HG02759 (cell line): Measurements from ENCODE around the gene DCBLD1.
"Not testable (repeated sequence)": the region's sequence is repeated elsewhere in the genome, so short reads cannot be mapped to it uniquely, and the experiment has no call there.

ENCODE experiments used
- ATAC-seq: cut with Tn5 transposase; IDR thresholded peaks from one replicate; pipeline ENCODE4 v1.9.1; 2021; ENCODE audit warnings: mild to moderate bottlenecking, moderate library complexity; ENCODE audit not compliant: unreplicated experiment

Gene DCBLD1

DNA sequence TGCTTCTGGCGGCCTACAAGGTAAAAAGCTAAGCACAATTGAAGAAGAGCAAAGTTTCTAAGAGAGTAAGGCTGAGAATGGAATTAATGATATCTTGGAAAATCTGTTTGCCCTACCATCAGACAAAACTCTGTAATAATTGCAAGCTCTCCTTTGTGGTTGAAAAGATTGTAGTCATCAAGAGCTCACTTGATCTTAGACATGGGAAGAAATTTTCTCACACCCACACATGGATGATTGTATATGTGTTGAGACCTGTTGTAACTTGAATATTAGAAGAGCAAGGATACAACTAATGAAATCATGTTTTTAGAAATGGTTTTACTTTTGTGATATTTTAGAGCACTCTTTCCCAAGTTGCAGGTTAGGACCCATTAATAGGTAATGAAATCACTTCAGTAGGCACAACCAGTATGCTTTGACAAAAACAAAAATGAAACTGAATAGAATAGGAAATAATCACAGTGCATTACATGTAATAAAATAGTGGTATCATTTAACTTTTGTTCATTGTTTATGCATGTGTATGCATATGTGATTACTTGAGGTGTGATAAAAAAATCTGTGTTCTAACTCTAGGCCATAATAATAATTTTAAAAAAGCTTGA lies 14.0 kb downstream of the DCBLD1 start:
- no peak for ATAC-seq

DNA sequence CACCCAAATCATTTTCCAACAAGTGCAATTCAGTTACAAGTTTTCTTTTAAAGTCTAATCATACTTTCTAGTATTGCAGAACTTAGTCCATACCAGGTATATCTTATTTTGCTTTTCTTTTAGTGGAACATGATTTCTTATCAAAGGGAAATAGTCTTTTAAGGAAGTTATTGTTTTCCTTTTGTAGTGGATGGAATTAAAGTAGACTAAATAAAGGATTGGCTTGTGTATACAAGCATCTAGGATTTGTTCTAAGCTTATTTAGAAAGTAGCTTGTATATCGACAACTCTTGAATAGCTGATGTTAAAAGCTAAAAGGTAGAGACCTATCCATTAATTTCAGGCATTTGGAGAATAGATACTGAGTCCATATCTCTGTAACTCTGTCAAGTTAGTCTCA lies 14.8 kb downstream of the DCBLD1 start:
- no peak for ATAC-seq

DNA sequence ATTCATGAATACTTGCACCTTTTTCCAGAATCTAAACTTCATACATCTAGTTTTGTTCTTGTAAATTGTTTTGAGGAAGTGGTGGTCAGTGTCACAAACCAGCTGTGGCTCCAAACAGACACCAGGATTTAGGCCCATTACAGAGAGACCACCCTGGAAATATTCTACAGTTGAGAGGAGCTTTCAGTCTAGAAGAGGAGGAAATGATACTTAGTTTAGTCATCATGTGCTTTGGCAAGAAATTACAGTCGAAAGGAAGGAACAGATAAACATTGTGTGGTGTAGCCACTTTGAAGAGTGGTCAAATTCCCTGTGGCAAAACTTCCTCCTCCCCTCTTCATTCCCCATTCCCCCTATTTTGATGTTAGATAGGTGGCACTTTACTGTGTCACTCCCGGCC lies 15.7 kb downstream of the DCBLD1 start:
- ATAC-seq, result peak; percentile 45

DNA sequence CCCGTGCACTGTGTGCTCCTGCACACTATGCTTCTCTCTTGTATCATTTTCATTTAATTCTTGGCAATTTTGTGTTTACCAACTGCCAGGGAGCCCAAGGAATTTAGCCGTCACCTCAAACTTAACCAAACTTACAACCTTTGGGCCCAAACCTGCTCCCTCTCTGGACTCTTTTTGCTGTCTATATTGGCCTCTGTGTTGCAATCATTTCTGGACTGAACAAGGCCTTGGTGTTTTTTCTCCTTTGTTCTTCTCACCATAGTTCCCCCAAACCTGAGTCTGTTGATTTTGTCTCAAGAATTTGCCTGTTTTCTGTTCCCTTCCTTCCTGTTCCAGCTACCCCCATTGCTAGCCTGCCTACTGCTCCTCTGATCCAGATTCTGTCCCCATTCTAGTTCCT lies 19.2 kb downstream of the DCBLD1 start:
- no peak for ATAC-seq

DNA sequence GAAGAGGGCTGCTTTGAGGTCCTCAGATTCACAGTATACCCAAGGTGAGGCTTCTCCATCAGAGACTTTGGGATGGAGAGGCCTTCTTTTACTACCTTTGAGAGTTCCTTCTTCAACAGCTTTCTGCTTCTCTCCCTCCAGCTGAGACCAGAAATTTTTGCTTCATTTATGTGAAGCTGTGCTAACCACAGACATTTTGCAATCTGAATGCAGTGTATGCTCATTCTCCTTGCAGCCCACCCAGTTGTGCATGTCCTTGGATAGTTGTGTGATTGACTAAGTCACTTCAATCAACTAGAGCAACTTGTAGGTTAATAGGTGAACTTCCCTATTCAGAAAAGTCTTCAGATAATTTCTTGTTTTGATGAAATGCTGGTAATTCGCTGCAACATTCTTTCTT lies 20.1 kb downstream of the DCBLD1 start:
- ATAC-seq, result no peak

DNA sequence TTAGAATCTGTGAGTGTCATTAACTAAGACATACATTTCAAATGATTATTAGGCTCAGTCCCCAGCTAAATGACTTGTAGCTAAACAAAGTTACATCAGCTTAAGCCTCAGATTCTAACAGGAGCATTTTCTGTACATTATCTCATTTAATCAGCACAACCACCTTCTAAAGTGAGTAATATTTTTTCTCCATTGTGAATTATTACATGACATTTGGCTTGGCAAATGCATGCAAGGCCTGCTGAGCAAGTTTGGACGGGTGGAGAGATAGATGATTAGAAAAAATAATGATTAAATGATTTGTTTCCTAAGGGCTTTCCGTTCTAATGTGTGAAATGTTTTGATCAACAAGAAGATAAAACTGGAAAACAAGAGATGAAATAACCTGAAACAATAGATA lies 20.7 kb downstream of the DCBLD1 start:
- ATAC-seq, result no peak

DNA sequence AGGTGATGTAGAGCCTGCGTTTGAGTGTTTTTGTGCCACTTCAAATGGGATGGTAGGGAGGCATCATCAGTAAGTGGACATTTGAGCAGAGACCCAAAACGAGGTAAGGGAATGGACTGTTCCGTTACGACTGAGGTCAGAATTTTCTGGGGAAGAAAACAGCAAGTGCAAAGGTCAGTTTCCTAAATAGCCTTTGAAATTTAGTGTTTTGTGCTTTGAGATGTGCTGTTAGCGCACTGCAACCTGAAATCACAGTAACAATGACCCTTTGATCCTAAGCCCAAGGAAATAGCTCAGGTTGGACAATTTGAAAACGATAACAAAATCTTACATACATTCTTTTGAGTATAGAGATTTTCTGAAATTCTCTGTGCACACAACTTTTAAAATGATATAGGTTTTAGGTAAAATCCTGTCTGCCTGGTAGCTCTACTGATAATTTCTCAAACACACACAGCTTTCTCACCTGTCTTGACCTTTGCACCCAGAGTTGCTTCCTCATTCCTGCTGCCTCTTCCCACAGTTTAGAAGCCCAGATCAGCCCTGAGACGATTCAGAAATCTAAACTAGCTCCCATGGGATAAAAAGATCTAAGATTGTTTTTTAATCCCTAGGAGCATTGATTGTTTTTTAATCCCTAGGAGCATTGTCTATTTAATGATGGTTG lies 22.1 kb downstream of the DCBLD1 start:
- no peak for ATAC-seq

DNA sequence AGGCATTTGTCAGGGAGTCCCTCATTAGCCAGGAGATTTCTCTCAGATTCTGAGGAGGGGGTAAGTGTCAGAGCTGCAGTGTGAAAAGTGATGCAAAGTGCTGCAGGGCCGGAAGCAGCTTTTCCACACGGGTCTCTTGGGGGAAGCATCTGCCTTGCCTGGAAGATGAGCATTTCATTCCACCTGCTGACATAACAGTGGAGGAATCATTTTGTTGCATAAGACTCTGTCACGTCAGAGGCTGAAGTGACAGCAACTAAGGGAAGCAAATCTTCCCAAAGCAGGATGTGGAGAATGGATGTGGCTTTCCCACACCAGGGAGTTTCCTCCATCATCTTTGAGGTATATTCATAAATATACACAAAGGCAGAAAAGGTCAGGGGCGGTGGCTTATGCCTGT lies 22.8 kb downstream of the DCBLD1 start:
- no peak for ATAC-seq

DNA sequence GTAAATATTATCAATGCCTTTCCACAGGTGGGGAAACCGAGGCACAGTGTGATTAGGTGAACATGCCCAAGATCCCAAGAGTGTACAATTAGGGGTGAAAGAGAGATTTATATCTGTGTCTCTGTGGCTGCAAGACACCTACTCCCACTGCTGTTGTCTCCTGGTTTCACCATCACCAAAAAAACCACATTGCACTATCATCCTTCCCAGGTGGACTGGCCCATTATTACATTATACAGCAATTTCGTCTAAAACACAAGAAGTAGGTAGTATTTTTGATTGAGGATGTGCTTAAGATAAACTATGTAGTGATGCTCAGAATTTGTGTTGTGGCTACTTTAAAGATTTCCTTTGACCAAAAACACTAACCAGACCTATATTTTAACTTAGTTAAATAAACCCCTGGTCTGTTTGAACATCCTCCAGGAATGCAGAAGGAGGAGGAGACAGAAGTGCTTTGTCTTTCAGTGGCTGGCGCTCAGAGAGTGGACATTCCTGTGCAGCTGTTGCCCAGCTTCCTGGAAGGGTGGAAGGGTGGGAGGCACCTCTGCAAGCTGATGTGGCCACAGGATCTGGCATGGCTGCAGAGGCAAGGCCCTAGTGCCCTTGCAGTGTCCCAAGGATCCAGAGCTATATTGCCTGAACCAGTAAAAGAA lies 23.8 kb downstream of the DCBLD1 start:
- ATAC-seq, result no peak

DNA sequence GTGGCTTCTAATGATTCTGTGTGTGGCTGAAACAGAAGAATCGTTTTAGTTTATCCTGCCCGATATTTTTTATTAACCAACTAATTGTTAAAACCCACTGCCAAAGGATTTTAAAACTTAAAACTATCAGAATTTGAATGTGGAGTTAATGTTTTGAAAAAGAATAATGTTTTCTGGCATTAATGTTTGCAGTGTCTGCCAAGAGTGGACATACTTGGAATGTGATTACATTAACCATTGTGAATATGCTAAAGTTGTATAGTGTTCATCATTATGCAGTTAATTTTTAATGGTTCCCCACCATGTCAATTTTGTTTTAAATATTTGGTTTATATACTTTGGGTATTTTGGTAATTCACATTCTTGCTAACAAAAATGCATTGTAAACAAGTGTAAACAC lies 24.4 kb downstream of the DCBLD1 start:
- ATAC-seq, result no peak

DNA sequence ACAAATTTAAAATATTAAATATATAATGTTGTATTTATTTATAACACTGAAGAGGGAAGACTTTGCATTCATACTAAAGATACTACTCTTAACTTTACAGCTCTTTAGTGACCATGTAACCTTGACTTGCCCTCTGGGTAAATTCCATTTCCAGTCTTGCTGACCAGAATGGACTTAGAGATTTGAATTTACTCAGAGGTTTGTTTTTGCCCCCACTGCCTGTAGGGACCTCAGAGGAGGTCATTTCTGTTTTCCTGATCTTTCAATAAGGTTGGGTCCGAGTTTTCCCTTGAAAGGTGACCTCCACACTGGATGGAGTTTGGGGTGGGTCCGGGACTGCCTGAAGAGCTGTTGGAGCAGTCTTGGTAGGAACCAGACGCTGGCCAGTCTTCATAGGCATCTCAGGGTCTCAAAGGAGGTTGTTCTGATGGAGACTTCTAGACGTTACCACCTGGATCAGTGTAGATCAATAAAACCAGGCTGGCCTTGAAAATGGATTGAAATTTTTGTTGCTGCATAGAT lies 26.0 kb downstream of the DCBLD1 start:
- no peak for ATAC-seq

DNA sequence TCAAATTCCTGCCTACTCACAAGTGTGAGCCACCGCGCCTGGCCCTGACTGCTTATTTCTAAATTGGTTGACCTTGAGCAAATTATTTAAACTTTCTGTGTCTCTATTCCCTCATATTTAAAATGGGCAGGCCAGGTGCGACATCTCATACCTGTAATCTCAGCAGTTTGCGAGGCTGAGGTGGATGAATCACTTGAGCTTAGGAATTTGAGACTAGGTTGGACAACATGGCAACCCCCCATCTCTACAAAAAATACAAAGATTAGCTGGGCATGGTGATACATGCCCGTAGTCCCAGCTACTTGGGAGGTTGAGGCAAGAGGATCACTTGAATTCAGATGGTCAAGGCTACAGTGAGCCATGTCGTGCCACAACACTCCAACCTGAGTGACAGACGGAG lies 26.5 kb downstream of the DCBLD1 start:
- no peak for ATAC-seq

DNA sequence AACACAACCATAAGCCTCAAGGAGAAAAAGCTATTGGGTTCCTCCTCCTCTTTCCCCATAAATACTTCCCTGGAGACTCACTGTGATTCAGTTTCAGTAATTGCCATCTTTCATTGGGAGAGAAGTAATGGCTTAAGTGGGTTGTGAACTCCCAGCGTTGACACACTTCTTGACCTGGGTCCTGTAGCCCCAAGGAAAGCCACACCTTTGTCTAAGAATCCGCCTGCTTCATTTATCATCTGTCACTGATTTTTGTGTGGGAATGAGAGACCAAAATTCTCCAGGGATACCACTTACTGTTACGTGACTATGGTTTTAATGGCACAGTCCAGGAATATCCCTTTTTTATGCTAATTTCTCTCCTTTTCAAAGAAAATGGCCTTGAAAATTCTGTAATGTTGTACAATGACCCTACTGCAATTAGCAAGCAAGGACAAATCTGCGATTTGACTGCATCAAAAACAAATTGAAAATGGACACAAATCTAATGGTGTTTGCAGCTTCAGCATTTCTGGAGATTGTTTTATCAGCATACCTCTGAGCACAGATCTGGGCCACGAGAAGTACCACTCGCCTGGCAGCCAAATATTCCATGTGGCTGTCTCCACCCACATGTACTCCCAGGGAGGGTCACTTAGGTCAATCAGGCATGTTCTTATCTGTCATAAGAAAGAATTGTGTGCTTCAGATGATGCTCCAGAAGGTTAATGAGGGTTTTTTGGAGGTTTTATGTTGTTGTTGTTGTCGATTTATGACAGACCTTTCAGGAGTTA lies 29.8 kb downstream of the DCBLD1 start:
- ATAC-seq, result no peak

DNA sequence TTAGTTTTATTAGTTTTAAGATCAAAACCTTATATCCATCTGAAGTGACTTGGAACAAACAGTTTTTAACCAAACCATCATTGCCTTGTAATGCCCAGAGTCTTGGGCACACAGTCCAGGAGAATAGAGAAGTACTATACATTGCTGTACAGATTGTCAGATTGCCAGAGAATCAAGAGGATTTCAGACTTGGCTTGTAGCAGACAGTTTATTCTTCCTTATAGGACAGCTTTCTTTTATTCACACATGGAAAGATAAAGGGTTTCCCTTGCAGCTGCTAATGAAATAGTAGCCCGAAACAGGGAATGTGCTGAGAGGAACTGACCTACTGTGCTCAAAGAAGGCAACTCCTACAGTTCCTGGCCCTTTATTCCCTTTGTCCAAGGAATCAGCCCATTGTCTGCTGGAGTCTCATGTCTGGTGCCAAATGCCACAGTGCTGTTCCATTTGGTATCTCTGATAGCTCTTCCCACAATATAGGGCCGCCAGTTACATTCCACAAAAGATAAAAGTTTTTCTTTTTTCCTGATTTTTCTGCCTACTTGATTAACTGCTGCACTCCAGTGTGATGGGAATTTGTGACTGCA lies 30.6 kb downstream of the DCBLD1 start:
- ATAC-seq, result no peak

DNA sequence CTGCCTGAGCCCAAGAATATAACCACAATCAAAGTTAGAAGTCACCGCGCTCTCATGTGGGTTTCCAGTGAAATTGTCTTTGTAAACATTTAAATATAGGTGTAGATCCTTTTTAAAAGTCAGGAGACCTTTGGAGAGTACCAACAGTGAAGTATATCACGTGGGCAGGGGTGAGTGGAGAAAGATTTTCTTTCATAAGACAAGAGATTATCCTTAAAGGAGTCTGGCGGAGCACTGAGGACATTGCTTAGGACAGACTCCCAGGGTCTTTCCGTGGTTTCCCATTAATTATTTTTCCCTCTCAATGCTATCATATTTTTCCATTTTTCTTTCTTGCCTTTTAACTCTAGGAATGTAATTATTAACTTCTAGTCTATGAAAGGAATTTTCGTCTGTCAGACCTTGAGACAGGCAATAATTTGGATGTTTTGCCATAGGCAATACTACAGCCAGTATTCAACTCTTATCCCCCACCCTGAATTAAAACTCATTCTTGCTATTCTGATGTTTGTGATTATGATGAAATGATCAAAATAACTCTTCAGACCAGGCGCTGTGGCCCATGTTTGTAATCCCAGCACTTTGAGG lies 31.4 kb downstream of the DCBLD1 start:
- no peak for ATAC-seq

DNA sequence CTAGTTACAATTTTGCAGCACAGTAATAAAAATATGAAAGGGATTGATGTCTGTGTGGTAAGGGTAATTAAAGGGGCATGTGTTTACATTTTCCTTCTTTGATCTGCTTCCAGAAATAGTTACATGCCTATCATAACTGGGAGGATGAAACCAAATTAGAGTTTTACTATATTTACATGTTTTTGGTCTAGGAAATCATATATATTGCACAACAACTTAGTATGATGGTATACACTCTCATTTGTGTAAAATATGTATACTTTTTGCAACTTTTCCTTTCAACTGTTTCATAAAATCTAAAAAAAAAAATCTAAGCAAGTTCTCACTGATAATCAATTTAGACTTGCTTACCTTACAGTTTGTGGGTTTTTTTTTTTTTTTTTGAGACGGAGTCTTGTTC lies 32.2 kb downstream of the DCBLD1 start:
- ATAC-seq, result no peak

DNA sequence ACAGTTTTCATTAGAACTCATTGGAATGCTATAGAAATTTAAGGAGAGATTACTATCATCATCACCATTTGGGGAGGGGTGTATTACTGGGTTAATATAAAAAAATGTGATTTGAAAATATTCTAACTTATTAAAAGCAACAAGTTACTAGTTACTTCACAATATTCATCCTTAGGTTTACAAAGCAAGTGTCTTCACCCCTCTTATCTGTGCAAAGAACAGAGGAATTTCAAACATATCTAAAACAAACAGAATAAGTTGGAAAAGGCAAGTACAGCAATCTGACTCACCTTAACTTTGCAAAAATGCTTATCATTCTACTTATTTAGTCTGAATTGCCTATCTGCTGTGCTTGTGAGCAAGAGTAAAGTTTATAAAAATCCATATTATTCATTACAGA lies 32.9 kb downstream of the DCBLD1 start:
- ATAC-seq, result no peak

DNA sequence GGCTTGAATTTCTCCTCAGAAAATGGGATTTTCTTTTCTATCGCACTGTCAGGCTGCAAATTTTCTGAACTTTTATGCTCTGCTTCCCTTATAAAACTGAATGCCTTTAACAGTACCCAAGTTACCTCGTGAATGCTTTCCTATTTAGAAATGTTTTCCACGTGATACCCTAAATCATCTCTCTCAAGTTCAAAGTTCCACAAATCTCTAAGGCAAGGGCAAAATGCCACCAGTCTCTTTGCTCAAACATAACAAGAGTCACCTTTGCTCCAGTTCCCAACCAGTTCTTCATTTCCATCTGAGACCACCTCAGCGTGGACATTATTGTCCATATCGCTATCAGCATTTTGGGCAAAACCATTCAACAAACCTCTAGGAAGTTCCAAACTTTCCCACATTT lies 35.5 kb downstream of the DCBLD1 start:
- ATAC-seq, result not testable (repeated sequence)

DNA sequence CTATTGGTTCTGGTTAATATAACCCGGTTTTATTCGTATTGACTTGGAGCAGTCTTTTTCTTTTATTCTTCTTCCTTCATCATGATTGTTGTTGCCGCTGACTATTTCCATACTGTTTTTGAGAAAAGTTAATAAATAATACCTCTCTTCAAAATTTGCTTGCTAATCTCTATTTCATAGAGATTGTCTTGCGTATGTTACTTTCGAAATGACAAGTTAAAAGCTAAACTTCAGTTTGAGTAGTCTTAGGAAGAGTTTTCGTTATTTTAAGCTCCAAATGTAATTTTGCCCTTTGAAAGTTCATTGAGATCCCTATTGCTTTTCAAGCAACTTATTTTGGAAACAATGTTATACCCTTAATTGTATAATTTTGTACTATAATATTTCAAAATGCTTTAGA lies 36.4 kb downstream of the DCBLD1 start:
- no peak for ATAC-seq

DNA sequence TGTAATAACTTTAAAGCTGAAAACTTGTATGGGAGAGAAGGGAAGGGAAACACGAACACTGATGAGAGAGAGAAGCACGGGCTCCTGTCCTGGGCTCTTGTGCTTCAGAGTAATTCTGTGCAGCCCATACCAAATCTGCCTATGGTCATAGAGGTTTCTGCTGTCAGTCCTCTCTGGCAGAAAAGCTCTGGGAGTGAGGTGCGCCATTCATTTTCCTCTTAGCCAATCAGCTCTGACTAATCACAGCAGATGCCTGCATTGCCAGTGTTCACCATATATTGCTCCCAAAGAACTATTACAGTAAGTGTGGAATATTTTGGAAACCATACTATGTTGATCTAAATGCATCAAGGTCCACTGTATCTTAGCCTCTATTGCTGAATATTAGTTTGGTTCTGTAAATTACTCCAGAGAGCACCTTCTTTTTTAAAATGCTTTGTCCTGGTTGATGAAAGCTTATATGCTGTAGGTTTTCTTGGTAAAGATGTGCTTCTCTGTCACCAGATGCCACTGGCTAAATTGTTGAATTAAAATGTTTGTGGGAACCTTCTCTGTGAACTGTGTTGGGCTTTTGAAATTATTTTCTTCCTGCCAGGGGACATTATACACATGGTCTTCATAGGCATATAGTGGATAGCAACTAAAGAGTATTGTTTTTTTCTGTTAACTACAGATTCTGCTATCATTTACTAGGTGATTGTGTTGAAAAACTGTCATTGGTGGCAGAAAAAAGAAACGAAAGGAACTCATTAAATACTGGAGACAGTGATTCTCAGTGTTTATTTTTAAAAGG lies 38.3 kb downstream of the DCBLD1 start:
- no peak for ATAC-seq
